Right lobe of liver (tissue), 6 donors: ENCODE measurements around the gene PTPRN2. TPM values are rescaled to one million over a fixed set of nuclear protein-coding genes. Genes with fewer than 3 reads are reported as not detected.

Experiments
- ATAC-seq, 4 donors: fragments of 200-7000 bp; cut with Tn5 transposase; one replicate each; pipeline ENCODE4 v1.9.1; 2020; ENCODE audit warnings: mild to moderate bottlenecking in 4 of 4, moderate library complexity in 4 of 4
- DNase-seq, 3 donors: peaks; one replicate each; pipeline ENCODE4 v3.0.0-alpha.2; 2020
- H3K27ac ChIP-seq, 3 donors: fragments of 200-600 bp; one replicate each; pipeline ENCODE4 v1.8.0; 2022
- H3K27me3 ChIP-seq, 2 donors: fragments of 200-600 bp; one replicate each; pipeline ENCODE4 v1.8.0; 2022
- H3K36me3 ChIP-seq, 4 donors: fragments of 200-600 bp; sonication (generic) in 1 of 4; one replicate each; pipeline versions ENCODE4 v1.5.1 to v1.8.0; 2017 to 2022; ENCODE audit warnings: control low read depth in 1 of 4
- H3K4me1 ChIP-seq, 4 donors: fragments of 200-600 bp; sonication (generic) in 1 of 4; one replicate each; pipeline versions ENCODE4 v1.5.1 to v1.8.0; 2017 to 2022; ENCODE audit warnings: control low read depth in 1 of 4
- H3K4me3 ChIP-seq, 3 donors: fragments of 200-600 bp; one replicate each; pipeline ENCODE4 v1.8.0; 2022
- H3K9me3 ChIP-seq, 4 donors: fragments of 200-600 bp; sonication (generic) in 1 of 4; one replicate each; pipeline versions ENCODE4 v1.5.1 to v1.8.0; 2017 to 2022; ENCODE audit warnings: control low read depth in 1 of 4
- POLR2A ChIP-seq: fragments of 450-650 bp; IDR thresholded peaks from one replicate; pipeline ENCODE4 v1.6.1; 2017; ENCODE audit warnings: antibody characterized with exemption, mild to moderate bottlenecking
- WGBS: methylation state at CpG from one replicate; pipeline ENCODE4 v1.1.6; 2018; ENCODE audit warnings: low coverage, low lambda C conversion rate; ENCODE audit not compliant: insufficient coverage; ENCODE audit errors: missing lambda C conversion rate; 5-methylcytosine and 5-hydroxymethylcytosine counted together
- intact Hi-C, 2 donors: fragments of 100-400 bp; cut with DNase I; formaldehyde crosslinking; loops; one replicate each; pipeline versions ENCODE4 v1.11.2 to v1.14.1; 2022
- total RNA-seq, 6 experiments: library from RNA; depleted of rRNA in 2 of 6; stranded (reverse); fragments of >200 nt in 2 of 6; fragmentation: NEBNext Ultra II Directional in 3 of 6; extraction: Animal tissue kit (Norgen Biotek cat#: 25700) in 3 of 6; gene quantifications; one replicate each; pipeline versions ENCODE4 v1.1.0 to v1.2.4, GENCODE V29; 2016 to 2023
- TF ChIP-seq, protein P1 (sequence below), 4 donors: fragments of 200-600 bp in 3 of 4; fragments of 450-650 bp in 1 of 4; IDR thresholded peaks; one replicate each; pipeline versions ENCODE4 v1.5.1 to v1.8.0; 2016 to 2022; ENCODE audit warnings: antibody characterized with exemption in 4 of 4, mild to moderate bottlenecking in 2 of 4
- donor health status: DM: no; HTN: yes; CAD: no.
- donor health status: DM: no; HTN: no; CAD: no.
- donor health status: DM: no; HTN: no; CAD: no.
- donor health status: DM: no; HTN: yes; CAD: no.
- donor health status: DM: no; HTN: yes; CAD: no.

Gene PTPRN2
- total RNA-seq, 6 experiments from 2014 or later = 0.15 to 0.87 (median 0.67) TPM

- H3K4me3 ChIP-seq = no peak overlapping the region
- 90% methylated on average over 6 of the region's 23 CpGs for WGBS
- TF ChIP-seq, protein P1, sequence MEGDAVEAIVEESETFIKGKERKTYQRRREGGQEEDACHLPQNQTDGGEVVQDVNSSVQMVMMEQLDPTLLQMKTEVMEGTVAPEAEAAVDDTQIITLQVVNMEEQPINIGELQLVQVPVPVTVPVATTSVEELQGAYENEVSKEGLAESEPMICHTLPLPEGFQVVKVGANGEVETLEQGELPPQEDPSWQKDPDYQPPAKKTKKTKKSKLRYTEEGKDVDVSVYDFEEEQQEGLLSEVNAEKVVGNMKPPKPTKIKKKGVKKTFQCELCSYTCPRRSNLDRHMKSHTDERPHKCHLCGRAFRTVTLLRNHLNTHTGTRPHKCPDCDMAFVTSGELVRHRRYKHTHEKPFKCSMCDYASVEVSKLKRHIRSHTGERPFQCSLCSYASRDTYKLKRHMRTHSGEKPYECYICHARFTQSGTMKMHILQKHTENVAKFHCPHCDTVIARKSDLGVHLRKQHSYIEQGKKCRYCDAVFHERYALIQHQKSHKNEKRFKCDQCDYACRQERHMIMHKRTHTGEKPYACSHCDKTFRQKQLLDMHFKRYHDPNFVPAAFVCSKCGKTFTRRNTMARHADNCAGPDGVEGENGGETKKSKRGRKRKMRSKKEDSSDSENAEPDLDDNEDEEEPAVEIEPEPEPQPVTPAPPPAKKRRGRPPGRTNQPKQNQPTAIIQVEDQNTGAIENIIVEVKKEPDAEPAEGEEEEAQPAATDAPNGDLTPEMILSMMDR (IDR thresholded peaks at IDR 0.05) = no peak
- no peak for TF ChIP-seq POLR2A
- no peaks in the 10 kb centered on the region for H3K27me3 ChIP-seq
- no peaks in the 10 kb centered on the region for H3K9me3 ChIP-seq
- H3K36me3 ChIP-seq = no peaks in the 10 kb centered on the region
- H3K27ac ChIP-seq = no peak overlapping the region
- peak in 2 of 4 donors; percentile 39 to 49 for ATAC-seq
- DNase-seq = no peak
- intact Hi-C loops = no loop called here
- no peaks in the 10 kb centered on the region for H3K4me1 ChIP-seq
These were observed 16.4 kb upstream of the PTPRN2 start for GRCh38 chr7:158603773-158604755.

- no peak for DNase-seq
- TF ChIP-seq, protein P1 (IDR thresholded peaks at IDR 0.05) = no peak
- TF ChIP-seq POLR2A = no peak
- no peaks in the 10 kb centered on the region for H3K4me1 ChIP-seq
- intact Hi-C loops = no loop called here
- H3K9me3 ChIP-seq = no peaks in the 10 kb centered on the region
- no peak overlapping the region for H3K4me3 ChIP-seq
- WGBS = 82% methylated on average over 15 of the region's 22 CpGs
- peak in 1 of 4 donors; percentile 34 for ATAC-seq
- H3K27ac ChIP-seq = no peak overlapping the region
- H3K36me3 ChIP-seq = no peaks in the 10 kb centered on the region
- H3K27me3 ChIP-seq = no peaks in the 10 kb centered on the region
These were observed 15.5 kb upstream of the PTPRN2 start for GRCh38 chr7:158602905-158603772.

DNA sequence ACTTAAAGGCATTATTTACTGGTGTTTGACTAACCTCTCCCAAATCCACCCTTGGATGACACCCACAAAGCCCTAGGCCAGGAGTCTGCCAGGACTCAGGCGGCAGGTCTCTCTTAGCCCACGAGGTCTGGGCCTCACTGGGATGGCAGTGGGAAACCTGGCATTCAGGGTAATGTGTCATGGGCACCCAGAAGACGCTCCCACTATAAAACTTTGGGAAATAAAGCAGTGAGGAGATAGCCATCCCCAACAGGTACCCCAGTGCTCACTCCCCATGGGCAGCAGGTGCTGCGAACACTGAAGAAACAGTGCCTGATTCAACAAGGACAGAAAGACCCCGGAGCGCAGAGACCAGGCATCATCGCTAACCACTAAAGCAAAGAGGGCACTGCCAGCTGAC, 14.4 kb upstream of the PTPRN2 start:
- Histone ChIP-seq H3K27ac (no peak overlapping the region), H3K4me1 (no peaks in the 10 kb centered on the region), H3K27me3 (no peaks in the 10 kb centered on the region), H3K4me3 (no peak overlapping the region), H3K36me3 (no peaks in the 10 kb centered on the region), H3K9me3 (no peaks in the 10 kb centered on the region)
- 93% methylated on average over 3 of the region's 7 CpGs for WGBS
- no peak for ATAC-seq
- intact Hi-C loops = no loop called here
- TF ChIP-seq, protein P1 (IDR thresholded peaks at IDR 0.05) = no peak
- TF ChIP-seq POLR2A = no peak
- DNase-seq = no peak

GRCh38 chr7:158601090-158601489, 13.5 kb upstream of the PTPRN2 start:
- ATAC-seq = no peak
- DNase-seq = no peak
- intact Hi-C loops = no loop called here
- TF ChIP-seq, protein P1 (IDR thresholded peaks at IDR 0.05) = no peak
- TF ChIP-seq POLR2A = no peak
- Histone ChIP-seq H3K9me3 (no peaks in the 10 kb centered on the region), H3K27me3 (no peaks in the 10 kb centered on the region), H3K36me3 (no peaks in the 10 kb centered on the region), H3K4me3 (no peak overlapping the region), H3K4me1 (no peaks in the 10 kb centered on the region), H3K27ac (no peak overlapping the region)
- WGBS = 63% methylated on average over 1 of the region's 1 CpG
